ENCODE data around the gene CERS6. TPM values are rescaled to one million over a fixed set of nuclear protein-coding genes. Genes with fewer than 3 reads are reported as not detected.

Gene CERS6
- total RNA-seq, 4 donors from 2014 or later: 42.3 to 62.1 (median 50.6) TPM

GRCh38 chr2:168772704-168773103 is 316.6 kb downstream of the CERS6 start:
- Histone ChIP-seq H3K9me3 (no peaks in the 10 kb centered on the region), H3K36me3 (no peaks in the 10 kb centered on the region), H3K4me1 (no peaks in the 10 kb centered on the region), H3K27ac (no peak overlapping the region), H3K4me3 (no peak overlapping the region), H3K27me3 (no peaks in the 10 kb centered on the region)
- no peak for TF ChIP-seq POLR2A (IDR thresholded peaks at IDR 0.05)
- no peak for TF ChIP-seq CTCF (IDR thresholded peaks at IDR 0.05)
- no peak for TF ChIP-seq EP300 (IDR thresholded peaks at IDR 0.05; ENCODE audit: low read depth)
- no peak for TF ChIP-seq POLR2AphosphoS5 (IDR thresholded peaks at IDR 0.05)
- DNase-seq: no peak
- in situ Hi-C loops (cut with MboI; ENCODE audit: low pct_ligation_motif_present in 1 of 4, low pct_unique_long_range_greater_than_20kb in 1 of 4, low sequenced_read_pairs in 3 of 4): loop anchor here in 2 of 4 donors (25.0 kb wide), 2 partner anchors 140 to 435 kb away; partner anchors contain the start of gene G6PC2 (in 1 of the 2)
- WGBS, 2 donors (ENCODE audit: low coverage in 1 of 2): 100% methylated on average over 1 of the region's 1 CpG
- intact Hi-C loops (cut with DNase I; ENCODE audit: low total_unique reads): no loop called here

- H3K27ac ChIP-seq: no peak overlapping the region
- no peaks in the 10 kb centered on the region for H3K4me1 ChIP-seq
- H3K4me3 ChIP-seq: no peak overlapping the region
- in situ Hi-C loops (cut with MboI; ENCODE audit: low pct_ligation_motif_present in 1 of 4, low pct_unique_long_range_greater_than_20kb in 1 of 4, low sequenced_read_pairs in 3 of 4): loop anchor here in 2 of 4 donors (25.0 kb wide), 2 partner anchors 139 to 436 kb away; partner anchors contain the start of gene G6PC2 (in 1 of the 2)
- no peaks in the 10 kb centered on the region for H3K9me3 ChIP-seq
- H3K27me3 ChIP-seq: no peaks in the 10 kb centered on the region
- DNase-seq: no peak
- intact Hi-C loops (cut with DNase I; ENCODE audit: low total_unique reads): no loop called here
- no peaks in the 10 kb centered on the region for H3K36me3 ChIP-seq
- 82 to 91% methylated on average over 2 of the region's 2 CpGs for WGBS, 2 donors (ENCODE audit: low coverage in 1 of 2)
- TF ChIP-seq POLR2A (IDR thresholded peaks at IDR 0.05) (no peak), EP300 (IDR thresholded peaks at IDR 0.05; ENCODE audit: low read depth) (no peak), CTCF (IDR thresholded peaks at IDR 0.05) (no peak), POLR2AphosphoS5 (IDR thresholded peaks at IDR 0.05) (no peak)
Observed at GRCh38 chr2:168773128-168773527, 317.1 kb downstream of the CERS6 start.

GRCh38 chr2:168773719-168774521 is 317.8 kb downstream of the CERS6 start:
- Histone ChIP-seq H3K27me3 (no peaks in the 10 kb centered on the region), H3K36me3 (no peaks in the 10 kb centered on the region), H3K4me1 (no peaks in the 10 kb centered on the region), H3K27ac (no peak overlapping the region), H3K9me3 (no peaks in the 10 kb centered on the region), H3K4me3 (no peak overlapping the region)
- DNase-seq: peak; percentile 66
- in situ Hi-C loops (cut with MboI; ENCODE audit: low pct_ligation_motif_present in 1 of 4, low pct_unique_long_range_greater_than_20kb in 1 of 4, low sequenced_read_pairs in 3 of 4): loop anchor here in 2 of 4 donors (25.0 kb wide), 2 partner anchors 138 to 437 kb away; partner anchors contain the start of gene G6PC2 (in 1 of the 2)
- no peak for TF ChIP-seq POLR2A (IDR thresholded peaks at IDR 0.05)
- no peak for TF ChIP-seq EP300 (IDR thresholded peaks at IDR 0.05; ENCODE audit: low read depth)
- peak; percentile 60 to 79 (median 70) for TF ChIP-seq CTCF (IDR thresholded peaks at IDR 0.05)
- peak in 2 of 3 donors; percentile 12 to 32 for TF ChIP-seq POLR2AphosphoS5 (IDR thresholded peaks at IDR 0.05)
- 20 to 68% methylated on average over 4 to 9 of the region's 9 CpGs for WGBS, 2 donors (ENCODE audit: low coverage in 1 of 2)
- intact Hi-C loops (cut with DNase I; ENCODE audit: low total_unique reads): no loop called here

GRCh38 chr2:168775837-168776236 is 319.8 kb downstream of the CERS6 start:
- Histone ChIP-seq H3K9me3 (no peaks in the 10 kb centered on the region), H3K27ac (no peak overlapping the region), H3K27me3 (no peaks in the 10 kb centered on the region), H3K4me1 (no peaks in the 10 kb centered on the region), H3K4me3 (no peak overlapping the region), H3K36me3 (no peaks in the 10 kb centered on the region)
- no peak for DNase-seq
- TF ChIP-seq CTCF (IDR thresholded peaks at IDR 0.05) (no peak), POLR2AphosphoS5 (IDR thresholded peaks at IDR 0.05) (no peak), POLR2A (IDR thresholded peaks at IDR 0.05) (no peak), EP300 (IDR thresholded peaks at IDR 0.05; ENCODE audit: low read depth) (no peak)
- WGBS, 2 donors (ENCODE audit: low coverage in 1 of 2): 0% methylated on average over 1 of the region's 1 CpG
- in situ Hi-C loops (cut with MboI; ENCODE audit: low pct_ligation_motif_present in 1 of 4, low pct_unique_long_range_greater_than_20kb in 1 of 4, low sequenced_read_pairs in 3 of 4) (no loop called here), intact Hi-C loops (cut with DNase I; ENCODE audit: low total_unique reads) (no loop called here)

All from transverse colon (tissue), 4 donors.